Prostate gland (tissue), 2 donors: ENCODE data around the gene HNRNPA1.
"Not testable (repeated sequence)": the region's sequence is repeated elsewhere in the genome, so short reads cannot be mapped to it uniquely, and the experiment has no call there.

Experiments used
- POLR2AphosphoS5 ChIP-seq: sonication (generic); formaldehyde crosslinking; IDR thresholded peaks from one replicate; pipeline ENCODE4 v1.6.1; 2017; ENCODE audit warnings: antibody characterized with exemption
- TF ChIP-seq, protein P1 (sequence below), 4 experiments: fragments of 200-600 bp in 2 of 4; fragments of 450-650 bp in 2 of 4; sonication (generic) in 2 of 4; IDR thresholded peaks; 1 replicate in 3 of 4; 2 replicates in 1 of 4; pipeline ENCODE4 v1.5.1; 2016 to 2019; ENCODE audit warnings: antibody characterized with exemption in 4 of 4, mild to moderate bottlenecking in 2 of 4, moderate library complexity in 2 of 4

GRCh38 chr12:54312309-54312708 is 31.8 kb downstream of the HNRNPA1 start:
- TF ChIP-seq, protein P1, sequence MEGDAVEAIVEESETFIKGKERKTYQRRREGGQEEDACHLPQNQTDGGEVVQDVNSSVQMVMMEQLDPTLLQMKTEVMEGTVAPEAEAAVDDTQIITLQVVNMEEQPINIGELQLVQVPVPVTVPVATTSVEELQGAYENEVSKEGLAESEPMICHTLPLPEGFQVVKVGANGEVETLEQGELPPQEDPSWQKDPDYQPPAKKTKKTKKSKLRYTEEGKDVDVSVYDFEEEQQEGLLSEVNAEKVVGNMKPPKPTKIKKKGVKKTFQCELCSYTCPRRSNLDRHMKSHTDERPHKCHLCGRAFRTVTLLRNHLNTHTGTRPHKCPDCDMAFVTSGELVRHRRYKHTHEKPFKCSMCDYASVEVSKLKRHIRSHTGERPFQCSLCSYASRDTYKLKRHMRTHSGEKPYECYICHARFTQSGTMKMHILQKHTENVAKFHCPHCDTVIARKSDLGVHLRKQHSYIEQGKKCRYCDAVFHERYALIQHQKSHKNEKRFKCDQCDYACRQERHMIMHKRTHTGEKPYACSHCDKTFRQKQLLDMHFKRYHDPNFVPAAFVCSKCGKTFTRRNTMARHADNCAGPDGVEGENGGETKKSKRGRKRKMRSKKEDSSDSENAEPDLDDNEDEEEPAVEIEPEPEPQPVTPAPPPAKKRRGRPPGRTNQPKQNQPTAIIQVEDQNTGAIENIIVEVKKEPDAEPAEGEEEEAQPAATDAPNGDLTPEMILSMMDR (IDR thresholded peaks at IDR 0.05), result not testable (repeated sequence)
- TF ChIP-seq POLR2AphosphoS5, result not testable (repeated sequence)
